Measurements from ENCODE around the gene TMEM242. TPM values are rescaled to one million over a fixed set of nuclear protein-coding genes. Genes with fewer than 3 reads are reported as not detected.

Gene TMEM242
- total RNA-seq, 1 donor from 2014 or later: 9.4 TPM

GRCh38 chr6:157255079-157255478, 68.2 kb downstream of the TMEM242 start:
- intact Hi-C loops (cut with micrococcal nuclease): no loop called here

- intact Hi-C loops (cut with micrococcal nuclease): no loop called here
These were observed 68.8 kb downstream of the TMEM242 start for GRCh38 chr6:157254538-157254937.

GRCh38 chr6:157253699-157254098, 69.6 kb downstream of the TMEM242 start:
- intact Hi-C loops (cut with micrococcal nuclease): no loop called here

GRCh38 chr6:157253017-157253416, 70.3 kb downstream of the TMEM242 start:
- intact Hi-C loops (cut with micrococcal nuclease): no loop called here

- intact Hi-C loops (cut with micrococcal nuclease): no loop called here
These were observed 71.6 kb downstream of the TMEM242 start for GRCh38 chr6:157251586-157252247.

GRCh38 chr6:157249826-157250225, 73.5 kb downstream of the TMEM242 start:
- intact Hi-C loops (cut with micrococcal nuclease): no loop called here

GRCh38 chr6:157248264-157248663, 75.1 kb downstream of the TMEM242 start:
- intact Hi-C loops (cut with micrococcal nuclease): no loop called here

- intact Hi-C loops (cut with micrococcal nuclease): no loop called here
These were observed 76.4 kb downstream of the TMEM242 start for GRCh38 chr6:157246771-157247484.

GRCh38 chr6:157246048-157246630, 77.2 kb downstream of the TMEM242 start:
- intact Hi-C loops (cut with micrococcal nuclease): no loop called here

GRCh38 chr6:157245436-157245835, 77.9 kb downstream of the TMEM242 start:
- intact Hi-C loops (cut with micrococcal nuclease): no loop called here

- intact Hi-C loops (cut with micrococcal nuclease): no loop called here
These were observed 78.5 kb downstream of the TMEM242 start for GRCh38 chr6:157244780-157245179.

GRCh38 chr6:157244175-157244574, 79.1 kb downstream of the TMEM242 start:
- intact Hi-C loops (cut with micrococcal nuclease): no loop called here

GRCh38 chr6:157242791-157243190, 80.5 kb downstream of the TMEM242 start:
- intact Hi-C loops (cut with micrococcal nuclease): no loop called here

GRCh38 chr6:157240960-157241311, 82.4 kb downstream of the TMEM242 start:
- intact Hi-C loops (cut with micrococcal nuclease): no loop called here

GRCh38 chr6:157240059-157240959, 83.0 kb downstream of the TMEM242 start:
- intact Hi-C loops (cut with micrococcal nuclease): no loop called here

- intact Hi-C loops (cut with micrococcal nuclease): no loop called here
These were observed 83.7 kb downstream of the TMEM242 start for GRCh38 chr6:157239671-157240058.

Other genes starting within 250 kb of the TMEM242 start
- 18.3 and 20.2 TPM in 2 replicates for gene ZDHHC14, start 57.7 kb upstream of the TMEM242 start, total RNA-seq

All from T-helper 1 cell treated with Interleukin-12 subunit alpha and Interleukin-12 subunit beta and Interleukin-4 antibody, amounts not matched to agents 30 ng/mL and 1 ng/mL, for 36 hours (primary cell).